Measurements from ENCODE around the gene TFRC.
"Not testable (repeated sequence)": the region's sequence is repeated elsewhere in the genome, so short reads cannot be mapped to it uniquely, and the experiment has no call there.

Gene TFRC

DNA sequence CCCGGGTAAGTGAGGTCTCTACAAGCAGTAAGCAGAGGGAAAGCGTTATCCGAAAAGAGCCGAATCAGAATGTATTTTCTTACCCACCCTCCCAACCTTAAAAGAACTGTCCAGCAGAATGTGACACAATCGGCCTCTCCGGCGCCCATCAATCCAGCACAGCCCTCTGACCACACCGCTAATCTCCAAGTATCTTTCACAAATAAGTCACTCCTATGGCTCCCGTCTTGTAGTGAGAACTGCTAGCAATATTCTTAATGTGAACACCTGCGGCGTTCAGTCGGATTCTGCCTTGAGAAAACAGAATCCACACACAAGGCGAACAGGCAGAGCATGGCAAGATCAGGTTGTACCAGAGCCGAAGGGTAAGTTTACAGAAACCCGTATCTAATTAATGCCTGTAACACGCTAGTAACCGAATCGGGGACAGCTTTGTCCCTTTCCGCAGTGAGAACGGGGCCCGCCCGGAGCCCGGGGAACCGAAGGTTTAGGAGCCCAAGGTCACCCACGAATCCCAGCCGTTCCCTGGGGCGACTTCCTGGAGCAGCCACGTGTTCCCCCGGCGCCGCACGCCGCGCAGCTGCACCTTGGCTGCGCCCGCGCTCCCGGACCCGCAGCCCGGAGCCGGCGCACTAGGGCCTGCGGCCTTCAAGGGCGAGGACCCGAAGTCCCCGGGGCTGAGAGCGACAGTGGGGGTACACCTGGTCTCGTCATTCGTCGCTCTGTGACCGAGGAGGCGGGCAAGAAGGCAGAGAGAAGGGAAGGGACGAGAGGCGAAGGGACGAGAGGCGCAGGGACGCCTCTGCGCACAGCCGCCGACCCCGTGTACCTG, 672 bp downstream of the TFRC start:
- DNase-seq, result no peak

DNA sequence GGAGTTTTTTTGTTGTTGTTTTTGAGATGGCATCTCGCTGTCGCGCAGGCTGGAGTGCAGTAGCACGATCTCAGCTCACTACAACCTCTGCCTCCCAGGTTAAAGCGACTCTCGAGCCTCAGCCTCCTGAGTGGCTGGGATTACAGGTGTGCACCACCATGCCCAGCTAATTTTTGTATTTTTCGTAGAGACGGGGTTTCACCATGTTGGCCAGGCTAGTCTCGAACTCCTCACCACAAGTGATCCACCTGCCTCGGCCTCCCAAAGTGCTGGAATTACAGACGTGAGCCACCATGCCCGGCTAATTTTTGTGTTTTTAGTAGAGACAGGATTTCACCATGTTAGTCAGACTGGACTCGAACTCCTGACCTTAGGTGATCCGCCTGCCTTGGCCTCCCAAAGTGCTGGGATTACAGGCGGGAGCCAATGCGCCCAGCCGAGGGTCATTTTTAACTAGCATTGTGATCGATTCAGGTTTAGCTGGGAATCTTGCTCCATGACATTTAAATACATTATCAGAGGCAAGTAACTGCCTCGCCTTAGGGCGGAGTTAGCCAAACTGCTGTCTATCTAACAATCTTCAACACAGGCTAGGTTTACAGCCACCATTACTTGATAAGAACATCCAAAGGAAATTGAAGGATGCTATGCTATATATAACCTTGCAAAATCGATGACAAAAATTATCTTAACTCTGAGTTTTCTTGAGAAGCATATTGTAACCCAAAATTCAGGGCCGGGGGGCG, 1.6 kb downstream of the TFRC start:
- not testable (repeated sequence) for DNase-seq

DNA sequence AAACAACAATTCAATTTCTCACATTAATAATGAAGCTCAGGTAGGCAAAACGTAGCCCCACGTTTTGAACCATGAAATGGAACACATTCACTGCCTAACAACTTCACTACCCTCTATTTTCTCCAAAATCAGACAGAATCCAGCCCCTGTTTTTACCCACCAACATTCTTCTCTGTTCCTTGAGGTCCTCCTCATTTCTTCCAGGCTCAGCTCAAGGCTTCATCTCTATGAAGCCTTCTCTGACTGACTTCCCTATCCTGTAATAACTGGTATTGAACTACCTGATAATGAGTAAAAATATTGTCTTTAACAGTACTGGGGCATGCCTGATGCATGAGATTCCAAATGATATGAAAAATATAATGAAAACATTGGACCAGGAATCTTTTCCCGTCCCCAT, 2.2 kb downstream of the TFRC start:
- no peak for DNase-seq

DNA sequence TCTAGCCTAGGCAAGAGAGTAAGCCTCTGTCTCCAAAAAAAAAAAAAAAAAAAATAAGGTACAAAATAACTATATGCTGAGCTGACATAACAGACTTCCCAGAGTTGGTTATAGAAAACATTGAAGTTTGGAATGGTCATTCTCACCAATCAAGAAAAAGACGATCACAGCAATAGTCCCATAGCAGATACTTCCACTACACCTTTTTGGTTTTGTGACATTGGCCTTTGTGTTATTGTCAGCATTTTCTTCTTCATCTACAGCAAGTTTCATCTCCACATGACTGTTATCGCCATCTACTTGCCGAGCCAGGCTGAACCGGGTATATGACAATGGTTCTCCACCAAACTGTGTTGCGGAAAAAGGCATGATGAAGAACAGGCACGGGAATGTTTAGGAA, 6.9 kb downstream of the TFRC start:
- no peak for DNase-seq

DNA sequence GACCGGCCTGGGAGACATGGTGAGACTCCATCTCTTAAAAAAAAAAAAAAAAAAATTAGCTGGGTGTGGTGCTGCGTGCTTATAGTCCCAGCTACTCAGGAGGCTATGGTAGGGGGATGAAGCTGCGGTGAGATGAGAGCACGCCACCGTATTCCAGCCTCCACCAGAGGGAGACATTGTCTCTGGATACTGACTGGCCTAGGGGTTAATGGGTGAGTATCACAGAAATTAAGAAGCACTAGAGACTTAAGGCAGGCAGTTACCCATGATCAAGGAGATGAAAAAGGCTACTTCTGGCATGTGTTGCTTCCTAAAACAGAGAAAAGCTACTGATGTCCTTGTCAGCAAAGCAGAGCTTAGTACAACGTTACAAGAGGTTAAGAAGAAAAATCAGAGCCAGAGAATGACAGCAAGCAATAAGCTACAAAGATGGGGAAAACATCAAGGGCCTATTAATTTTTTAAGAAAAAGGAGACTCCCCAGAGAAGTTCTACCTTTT, 8.6 kb downstream of the TFRC start:
- peak; percentile 9 for DNase-seq

DNA sequence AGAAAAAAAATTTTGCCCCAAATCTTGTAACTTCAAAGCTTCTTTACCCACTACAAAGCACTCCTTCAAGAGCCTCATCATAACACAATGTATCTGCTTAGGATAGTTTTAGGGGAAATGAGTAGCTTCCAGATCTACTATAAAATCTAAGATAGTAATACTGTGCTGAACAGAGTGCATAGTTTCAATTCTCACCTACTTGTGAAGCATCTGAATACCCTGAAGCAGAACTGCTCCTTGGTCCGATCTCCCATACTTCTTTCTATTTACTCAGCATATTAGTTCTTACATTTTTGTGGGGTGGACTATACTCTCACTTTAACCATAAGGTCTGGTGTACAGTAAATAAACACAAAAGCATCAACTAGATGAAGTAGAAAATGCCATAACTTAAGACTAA, 9.6 kb downstream of the TFRC start:
- DNase-seq, result no peak

DNA sequence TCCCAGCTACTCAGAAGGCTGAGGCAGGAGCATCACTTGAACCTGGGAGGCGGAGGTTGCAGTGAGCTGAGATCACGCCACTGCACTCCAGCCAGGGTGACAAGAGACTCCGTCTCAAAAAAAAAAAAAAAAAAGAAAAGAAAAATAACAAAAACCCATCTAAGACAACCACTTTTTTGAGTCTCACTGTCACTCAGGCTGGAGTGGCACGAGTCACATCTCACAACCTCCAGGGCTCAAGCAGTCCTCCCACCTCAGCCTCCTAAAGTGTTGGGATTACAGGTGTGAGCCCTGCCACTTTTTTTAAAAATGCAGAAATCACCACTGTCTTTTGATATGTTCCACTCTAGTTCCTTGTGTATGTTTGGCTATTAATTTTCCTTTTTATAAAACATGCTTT, 13.1 kb downstream of the TFRC start:
- DNase-seq, result not testable (repeated sequence)

DNA sequence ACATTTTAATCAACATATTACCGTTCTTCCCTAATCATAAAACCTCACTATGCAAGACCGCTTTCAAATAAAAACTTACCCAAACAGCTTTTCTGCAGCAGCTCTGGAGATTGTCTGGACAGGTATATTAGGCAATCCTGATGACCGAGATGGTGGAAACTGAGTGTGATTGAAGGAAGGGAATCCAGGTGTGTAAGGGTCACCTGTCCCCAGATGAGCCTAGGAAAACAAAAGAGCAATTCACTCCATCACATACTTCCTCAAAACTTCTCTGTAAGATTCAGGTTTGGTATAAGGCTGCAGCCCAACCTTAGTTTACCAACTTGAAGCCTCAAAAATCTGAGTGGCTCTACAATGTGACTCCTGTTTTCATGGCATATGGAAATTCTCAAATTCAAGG, 14.5 kb downstream of the TFRC start:
- no peak for DNase-seq

DNA sequence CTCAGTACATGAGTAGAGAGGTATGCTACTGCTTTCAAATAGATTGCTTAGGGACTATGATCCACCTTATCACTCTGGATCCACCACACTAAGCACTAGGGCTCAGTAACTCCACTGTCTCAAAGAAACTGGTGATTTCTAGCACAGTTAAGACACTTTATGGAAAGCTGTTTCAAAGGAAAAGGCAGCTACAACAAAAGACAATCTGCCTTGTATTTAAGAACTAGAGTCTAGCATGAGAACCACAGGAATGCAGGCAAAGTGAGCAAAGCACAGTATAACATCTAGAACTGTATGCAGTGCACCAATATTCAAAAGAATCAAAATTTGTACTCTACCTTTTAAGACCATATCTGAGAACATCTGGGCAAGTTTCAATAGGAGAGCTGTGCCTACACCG, 17.9 kb downstream of the TFRC start:
- DNase-seq, result no peak

DNA sequence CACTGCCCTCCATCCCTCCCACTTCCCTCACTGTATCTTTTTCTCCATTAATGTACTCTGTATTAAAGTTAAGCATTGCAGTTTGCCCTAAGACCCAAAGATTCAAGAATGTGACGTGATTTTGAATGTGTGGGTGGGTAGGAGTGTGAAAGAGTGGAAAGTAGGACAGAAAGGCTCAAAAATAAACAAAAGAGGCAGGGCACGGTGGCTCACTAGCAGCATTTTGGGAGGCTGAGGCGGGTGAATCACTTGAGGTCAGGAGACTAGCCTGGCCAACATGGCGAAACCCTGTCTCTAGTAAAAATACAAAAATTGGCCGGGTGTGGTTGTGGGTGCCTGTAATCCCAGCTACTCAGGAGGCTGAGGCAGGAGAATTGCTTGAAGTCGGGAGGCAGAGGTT, 18.4 kb downstream of the TFRC start:
- DNase-seq, result no peak

DNA sequence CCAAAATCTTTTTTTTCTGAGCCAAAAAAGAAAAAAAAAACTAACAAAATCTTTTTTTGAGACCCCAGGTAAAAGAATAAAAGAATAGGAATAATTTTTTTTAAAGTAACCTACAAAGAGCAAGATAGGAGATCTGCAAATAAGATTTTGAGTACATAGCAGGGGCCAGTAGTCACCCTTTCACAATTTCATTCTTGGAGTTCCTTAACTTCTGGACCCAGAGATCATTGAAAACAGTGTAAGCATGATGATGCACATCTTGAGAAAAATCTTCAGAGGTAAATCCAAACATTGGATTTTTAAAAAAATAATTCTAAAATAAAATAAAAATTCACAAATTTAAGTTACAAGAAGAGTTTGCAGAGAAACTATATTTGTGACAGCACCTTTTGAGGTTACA, 18.8 kb downstream of the TFRC start:
- no peak for DNase-seq

DNA sequence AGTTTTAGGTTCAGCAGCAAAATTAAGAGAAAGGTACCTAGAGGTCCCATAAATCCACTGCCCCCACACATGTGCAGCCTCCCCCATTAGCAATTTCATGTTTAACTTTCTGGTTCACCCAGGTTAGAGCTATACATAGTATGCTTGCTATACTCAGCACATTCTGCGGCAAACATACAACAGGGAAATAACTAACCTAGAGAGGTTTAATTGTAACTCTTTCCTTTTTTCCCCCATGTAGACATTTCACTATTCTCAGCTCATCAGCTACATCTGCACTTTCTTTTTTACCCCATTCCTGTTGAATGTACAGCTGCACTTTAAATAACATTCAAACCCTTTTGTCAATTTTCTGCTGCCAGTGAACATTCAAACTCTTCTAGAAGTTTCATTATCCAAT, 21.1 kb downstream of the TFRC start:
- no peak for DNase-seq

DNA sequence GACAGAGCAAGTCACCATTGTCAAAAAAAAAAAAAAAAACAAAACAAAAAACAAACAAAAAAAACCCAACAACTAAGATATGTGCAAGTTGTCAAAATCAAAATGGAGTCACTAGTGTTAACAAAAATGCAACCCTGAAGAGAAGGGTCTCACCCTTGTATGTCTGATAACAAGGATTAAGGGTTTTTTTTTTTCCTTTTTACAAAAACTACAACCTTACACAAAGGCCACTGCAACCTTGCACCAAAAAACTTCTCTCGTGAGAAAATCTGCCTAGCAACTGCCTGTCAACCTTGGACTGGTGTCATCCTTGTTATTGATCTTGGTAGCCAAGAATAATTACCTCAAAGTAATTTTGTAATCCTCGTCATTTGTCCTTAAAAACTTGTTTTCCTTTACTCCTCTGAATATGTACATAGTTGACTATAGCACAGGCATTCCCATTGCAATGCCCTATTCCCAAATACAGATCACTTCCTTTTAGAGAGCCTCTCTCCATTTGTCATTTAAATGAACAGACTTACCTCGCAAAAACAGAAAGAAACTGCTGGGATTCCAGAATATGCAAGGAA, 24.0 kb downstream of the TFRC start:
- DNase-seq, result no peak

DNA sequence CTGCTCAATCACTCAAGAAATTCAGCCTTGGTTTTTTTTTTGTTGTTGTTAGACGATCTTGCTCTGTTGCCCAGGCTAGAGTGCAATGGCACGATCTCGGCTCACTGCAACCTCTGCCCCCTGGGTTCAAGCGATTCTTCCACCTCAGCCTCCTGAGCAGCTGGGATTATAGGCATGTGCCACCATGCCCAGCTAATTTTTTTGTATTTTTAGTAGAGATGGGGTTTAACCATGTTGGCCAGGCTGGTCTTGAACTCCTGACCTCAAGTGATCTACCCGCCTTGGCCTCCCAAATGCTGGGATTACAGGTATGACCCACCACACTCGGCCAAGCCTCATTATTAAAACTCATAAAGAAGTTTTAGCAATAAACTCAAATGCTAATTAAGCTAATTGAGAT, 25.5 kb downstream of the TFRC start:
- DNase-seq, result not testable (repeated sequence)

DNA sequence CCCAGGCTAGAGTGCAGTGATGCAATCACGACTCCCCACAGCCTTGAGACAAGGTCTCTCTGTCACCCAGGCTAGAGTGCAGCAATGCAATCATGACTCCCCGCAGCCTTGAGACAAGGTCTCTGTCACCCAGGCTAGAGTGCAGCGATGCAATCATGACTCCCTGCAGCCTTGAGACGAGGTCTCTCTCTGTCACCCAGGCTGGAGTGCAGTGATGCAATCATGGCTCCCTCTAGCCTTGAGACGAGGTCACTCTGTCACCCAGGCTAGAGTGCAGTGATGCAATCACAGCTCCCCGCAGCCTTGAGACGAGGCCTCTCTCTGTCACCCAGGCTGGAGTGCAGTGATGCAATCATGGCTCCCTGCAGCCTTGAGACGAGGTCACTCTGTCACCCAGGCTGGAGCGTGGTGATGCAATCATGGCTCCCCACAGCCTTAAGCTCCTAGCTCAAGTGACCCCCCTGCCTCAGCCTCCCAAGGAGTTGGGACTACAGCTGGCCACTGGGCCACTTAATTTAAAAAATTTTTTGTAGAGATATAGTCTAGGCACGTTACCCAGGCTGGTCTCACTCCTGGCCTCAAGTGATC, 26.1 kb downstream of the TFRC start:
- DNase-seq, result no peak

DNA sequence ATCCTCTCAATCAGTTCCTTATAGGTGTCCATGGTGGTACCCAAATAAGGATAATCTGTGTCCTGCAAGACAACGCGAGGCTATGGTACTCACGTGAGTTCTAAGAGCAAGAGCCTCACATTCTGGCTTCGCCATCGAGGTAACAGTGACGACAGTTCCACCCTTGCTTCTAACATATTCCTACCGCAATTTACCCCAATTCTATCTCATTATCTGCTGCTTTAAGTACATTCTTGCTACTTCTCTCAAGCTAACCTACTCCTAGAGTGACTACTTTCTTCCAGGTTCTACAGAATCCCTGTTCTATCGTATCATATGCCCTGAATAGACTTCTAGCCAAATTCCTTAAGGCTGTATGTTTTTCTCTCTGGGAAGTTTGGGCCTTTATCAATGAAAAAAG, 26.6 kb downstream of the TFRC start:
- no peak for DNase-seq

DNA sequence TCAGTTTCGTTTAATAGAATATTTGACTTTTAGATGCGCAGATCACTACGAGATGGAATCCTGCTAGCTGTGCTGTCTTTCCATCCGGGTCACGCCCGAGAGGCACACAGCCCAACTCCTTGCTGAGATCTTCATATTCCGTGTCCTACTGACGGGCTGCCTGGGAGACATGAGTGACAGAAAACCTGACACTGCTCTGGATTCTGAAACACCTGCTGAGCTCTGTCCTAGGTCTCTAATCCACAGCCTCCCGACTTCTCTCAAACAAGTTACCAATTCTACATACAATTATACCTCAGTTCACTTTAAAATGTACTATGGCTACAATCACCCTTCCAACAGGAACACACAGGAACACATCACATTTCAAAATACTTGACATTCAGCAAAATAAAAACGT, 27.2 kb downstream of the TFRC start:
- DNase-seq, result no peak

DNA sequence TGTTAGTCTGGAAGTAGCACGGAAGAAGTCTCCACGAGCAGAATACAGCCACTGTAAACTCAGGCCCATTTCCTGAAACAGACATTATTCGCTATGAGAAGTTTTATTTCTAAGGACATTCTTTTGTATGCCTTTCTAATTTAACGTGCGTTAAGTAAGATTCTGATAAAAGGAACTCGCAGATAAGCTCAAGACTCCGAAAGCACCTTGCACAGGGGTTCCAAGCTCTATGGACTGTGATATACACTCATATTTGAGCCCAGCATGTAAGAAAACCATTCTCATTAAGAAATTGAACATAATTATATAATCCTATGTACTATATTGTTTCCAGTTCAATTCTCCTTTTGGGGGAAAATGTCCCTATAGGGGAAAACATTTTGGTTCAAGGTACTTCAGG, 28.4 kb downstream of the TFRC start:
- DNase-seq, result no peak

DNA sequence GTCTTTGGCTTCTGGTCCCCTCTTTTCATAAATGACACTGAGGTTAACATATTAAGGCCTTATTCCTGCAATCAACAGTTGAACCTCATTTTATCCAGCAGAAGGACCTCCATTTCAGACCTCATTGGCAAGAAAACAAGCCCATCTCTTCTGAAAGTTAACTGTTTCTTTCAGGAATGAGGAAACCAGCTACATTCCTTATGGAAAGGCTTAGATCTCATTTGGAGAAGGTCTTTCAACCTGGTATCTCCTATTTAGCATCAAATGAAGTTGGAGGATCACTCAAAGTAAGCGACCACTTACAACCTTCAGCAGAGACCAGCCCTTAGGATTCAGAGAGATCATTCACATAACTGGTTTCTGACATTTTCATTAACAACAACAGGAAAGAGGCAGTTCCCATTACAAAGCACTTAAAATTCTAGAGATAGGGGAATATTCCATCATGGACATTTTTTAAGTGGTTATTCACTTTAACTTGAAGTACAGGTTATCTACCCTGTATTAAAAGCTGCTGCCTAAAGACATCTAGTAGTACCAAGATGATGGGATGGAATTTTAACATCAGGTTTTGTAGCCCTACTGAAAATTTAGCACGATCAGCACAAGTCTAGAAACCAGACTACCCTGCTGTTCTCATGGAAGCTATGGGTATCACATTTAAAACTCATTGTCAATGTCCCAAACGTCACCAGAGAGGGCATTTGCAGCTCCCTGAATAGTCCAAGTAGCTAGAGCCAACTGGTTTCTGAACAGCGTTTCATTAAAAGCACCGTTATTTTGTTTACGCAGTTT, 30.4 kb downstream of the TFRC start:
- no peak for DNase-seq

DNA sequence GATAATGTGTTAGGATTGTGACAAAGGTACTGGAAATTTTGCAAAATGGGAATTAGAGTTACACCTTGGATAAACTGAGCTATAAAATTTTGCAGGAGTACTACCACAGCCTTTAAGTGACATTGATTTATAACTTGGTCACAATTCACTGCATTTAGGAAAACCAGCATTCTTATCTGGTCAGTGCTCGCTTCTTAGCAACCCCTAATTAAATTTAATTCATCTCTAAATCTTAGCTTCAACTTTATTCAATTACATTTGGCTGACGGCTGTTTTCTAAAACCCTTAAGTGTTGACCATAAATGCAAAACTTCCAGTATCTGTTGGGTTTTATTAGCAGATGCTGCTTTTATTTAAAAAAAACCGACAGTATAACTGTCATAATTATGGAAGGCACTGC, 31.3 kb downstream of the TFRC start:
- no peak for DNase-seq

DNA sequence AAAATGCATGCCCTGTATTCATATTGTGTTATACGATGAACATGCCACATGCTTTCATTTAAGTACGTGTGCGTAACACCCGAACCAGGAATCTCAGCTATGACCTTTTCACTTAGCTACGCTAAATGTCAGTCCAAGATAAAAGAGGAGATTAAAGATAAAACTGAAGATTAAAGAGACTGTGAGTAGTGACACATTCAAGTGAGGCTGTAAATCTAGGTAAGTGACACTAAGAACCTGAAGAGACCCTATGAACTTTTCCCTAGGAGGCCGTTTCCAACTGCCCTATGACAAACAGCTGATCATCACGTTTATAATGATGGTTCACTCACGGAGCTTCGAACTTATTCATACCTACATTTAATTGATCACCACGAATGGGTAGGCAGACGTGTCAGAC, 32.2 kb downstream of the TFRC start:
- DNase-seq, result no peak

DNA sequence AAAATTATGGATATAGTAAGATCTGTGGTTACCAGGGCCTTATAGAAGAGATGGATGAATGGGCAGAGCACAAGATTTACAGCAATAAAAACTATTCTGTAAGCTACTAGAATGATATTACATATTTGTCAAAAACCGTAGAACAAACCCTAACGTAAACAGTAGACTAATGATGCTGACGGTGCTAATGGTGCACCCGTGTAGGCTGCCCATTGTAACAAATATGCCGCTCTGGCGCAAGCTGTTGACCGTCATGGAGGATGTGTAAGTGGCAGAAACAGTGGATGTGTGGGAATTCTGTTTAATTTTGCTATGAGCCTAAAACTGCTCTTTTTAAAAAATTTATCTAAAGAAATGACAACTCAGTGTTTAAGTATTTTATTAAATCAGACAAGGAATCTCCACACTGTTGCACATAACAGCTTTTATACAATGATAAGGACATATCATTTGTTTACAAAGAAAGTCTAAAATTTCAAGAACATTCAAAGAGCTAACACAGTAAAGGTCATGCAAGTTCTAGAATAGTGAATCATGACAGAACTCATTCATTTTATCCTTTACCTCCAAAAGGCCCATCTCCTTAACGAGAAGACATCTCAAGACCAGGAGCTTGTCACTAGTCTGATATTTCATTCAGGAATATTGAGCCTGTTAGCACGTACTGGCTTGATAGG, 32.8 kb downstream of the TFRC start:
- no peak for DNase-seq

Data from GOT3 (cell line).